Epithelial cell of esophagus (primary cell): ENCODE measurements around the gene BTG2.

ENCODE experiments used
- DNase-seq: peaks from one replicate; pipeline ENCODE4 v3.0.0; 2010; ENCODE audit warnings: low read depth
- H3K4me3 ChIP-seq: 2 replicates; pipeline ENCODE4 v1.5.1; 2011; ENCODE audit warnings: mild to moderate bottlenecking, low read length, control low read depth
- TF ChIP-seq, protein P1 (sequence below): IDR thresholded peaks from 2 replicates; pipeline ENCODE4 v1.5.1; 2011; ENCODE audit warnings: low read depth, mild to moderate bottlenecking, low read length, control low read depth, inconsistent platforms; ENCODE audit not compliant: insufficient read depth; ENCODE audit errors: missing control alignments

Gene BTG2

GRCh38 chr1:203349166-203349565 is 43.8 kb downstream of the BTG2 start:
- no peak overlapping the region for H3K4me3 ChIP-seq
- TF ChIP-seq, protein P1, sequence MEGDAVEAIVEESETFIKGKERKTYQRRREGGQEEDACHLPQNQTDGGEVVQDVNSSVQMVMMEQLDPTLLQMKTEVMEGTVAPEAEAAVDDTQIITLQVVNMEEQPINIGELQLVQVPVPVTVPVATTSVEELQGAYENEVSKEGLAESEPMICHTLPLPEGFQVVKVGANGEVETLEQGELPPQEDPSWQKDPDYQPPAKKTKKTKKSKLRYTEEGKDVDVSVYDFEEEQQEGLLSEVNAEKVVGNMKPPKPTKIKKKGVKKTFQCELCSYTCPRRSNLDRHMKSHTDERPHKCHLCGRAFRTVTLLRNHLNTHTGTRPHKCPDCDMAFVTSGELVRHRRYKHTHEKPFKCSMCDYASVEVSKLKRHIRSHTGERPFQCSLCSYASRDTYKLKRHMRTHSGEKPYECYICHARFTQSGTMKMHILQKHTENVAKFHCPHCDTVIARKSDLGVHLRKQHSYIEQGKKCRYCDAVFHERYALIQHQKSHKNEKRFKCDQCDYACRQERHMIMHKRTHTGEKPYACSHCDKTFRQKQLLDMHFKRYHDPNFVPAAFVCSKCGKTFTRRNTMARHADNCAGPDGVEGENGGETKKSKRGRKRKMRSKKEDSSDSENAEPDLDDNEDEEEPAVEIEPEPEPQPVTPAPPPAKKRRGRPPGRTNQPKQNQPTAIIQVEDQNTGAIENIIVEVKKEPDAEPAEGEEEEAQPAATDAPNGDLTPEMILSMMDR, result no peak
- DNase-seq, result no peak

GRCh38 chr1:203349773-203350524 is 44.6 kb downstream of the BTG2 start:
- H3K4me3 ChIP-seq, result no peak overlapping the region
- no peak for DNase-seq
- TF ChIP-seq, protein P1, result no peak

DNA sequence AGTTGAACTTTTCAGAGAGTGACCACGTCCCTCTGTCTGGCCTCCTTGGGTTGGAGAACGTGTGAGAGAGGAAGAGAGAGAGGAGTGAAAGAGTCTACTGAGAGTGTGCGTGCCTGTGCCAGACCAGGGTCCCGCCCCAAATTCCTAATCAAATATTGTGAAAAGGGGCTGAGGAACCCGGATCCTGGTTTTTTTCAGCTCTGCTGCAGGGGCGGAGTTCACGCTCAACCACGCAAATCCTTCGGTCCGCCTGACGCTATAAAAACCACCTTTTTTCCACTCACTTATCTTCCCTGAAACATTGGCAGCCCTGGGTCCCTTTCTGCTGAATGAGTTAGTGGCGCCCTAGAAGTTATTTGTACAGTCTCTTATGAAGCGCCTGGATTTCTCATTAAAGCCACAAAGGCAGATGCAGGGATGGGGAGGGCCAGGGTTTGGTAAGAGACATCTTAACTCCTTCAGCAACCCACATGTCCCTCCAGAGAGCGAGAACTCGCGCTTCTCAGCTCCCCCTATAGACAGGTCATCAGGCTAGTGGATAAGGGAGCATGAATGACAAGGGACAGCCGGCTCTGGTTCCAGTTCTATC is 45.8 kb downstream of the BTG2 start, which contains the start of gene FMOD:
TSS of gene FMOD (minus strand) at position 86 of the 589 bp plus-strand sequence. CDS start 2,852 bp downstream, outside the sequence.
- TF ChIP-seq, protein P1, result no peak
- no peak within 1 kb of the TSS for H3K4me3 ChIP-seq
- no peak for DNase-seq

GRCh38 chr1:203353486-203353885 is 48.2 kb downstream of the BTG2 start:
- TF ChIP-seq, protein P1, result no peak
- no peak for DNase-seq
- H3K4me3 ChIP-seq, result no peak overlapping the region

DNA sequence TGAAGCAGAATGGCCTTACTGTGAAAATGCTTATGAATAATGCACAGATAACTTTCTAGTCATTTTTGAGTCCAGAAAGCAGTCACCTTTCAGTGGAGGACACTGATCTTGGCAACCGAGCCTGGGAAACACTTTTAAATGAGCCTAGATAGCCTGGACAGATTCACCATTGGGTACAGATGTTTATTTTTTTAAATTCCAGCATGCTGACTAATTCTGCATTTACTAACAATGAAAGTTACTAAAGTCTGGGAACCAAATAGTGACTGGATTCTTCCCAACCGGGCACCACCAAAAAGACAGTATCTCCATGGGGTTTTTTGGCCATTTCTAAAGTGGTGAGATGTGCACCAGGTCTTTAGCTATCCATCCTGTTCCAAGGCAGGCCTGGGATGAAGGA is 48.9 kb downstream of the BTG2 start:
- TF ChIP-seq, protein P1, result no peak
- DNase-seq, result no peak
- H3K4me3 ChIP-seq, result no peak overlapping the region

DNA sequence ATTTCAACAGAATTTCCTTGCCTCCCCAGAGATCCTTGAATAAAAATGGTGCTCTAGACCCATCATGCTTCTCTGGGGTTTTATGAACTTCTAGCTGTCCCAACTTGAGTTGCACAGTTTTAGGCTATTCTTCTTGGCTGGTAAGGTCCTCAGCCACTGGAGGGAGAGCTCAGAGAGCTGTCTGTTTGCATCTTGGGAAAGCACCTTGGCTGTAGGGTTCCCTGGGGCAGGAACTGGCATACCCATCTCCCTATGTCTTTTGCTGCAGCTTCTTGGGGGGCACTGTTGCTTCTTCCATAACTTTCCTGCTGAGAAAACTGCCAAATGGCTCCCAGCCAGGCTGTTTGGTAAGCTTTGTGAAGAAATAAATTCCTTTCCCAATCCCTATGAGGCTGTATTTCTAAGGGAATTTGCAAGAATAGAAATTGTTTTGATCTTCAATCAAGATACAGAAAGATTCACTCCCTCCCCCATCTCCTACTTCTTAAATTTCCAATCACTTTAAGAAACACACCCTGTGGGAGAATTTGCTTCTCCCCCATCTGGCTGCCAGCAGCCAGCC is 53.8 kb downstream of the BTG2 start:
- no peak overlapping the region for H3K4me3 ChIP-seq
- TF ChIP-seq, protein P1, result no peak
- no peak for DNase-seq
